CD4-positive, alpha-beta memory T cell (primary cell): ENCODE measurements around the gene DCP2. TPM values are rescaled to one million over a fixed set of nuclear protein-coding genes. Genes with fewer than 3 reads are reported as not detected.

Experiments used
- CTCF ChIA-PET: fragments of 350-600 bp; sonication (Branson Sonifier 250); formaldehyde crosslinking; loops from one replicate; lab custom pipeline; 2021; ENCODE audit warnings: inconsistent platforms; ENCODE audit not compliant: partially characterized antibody; lab: Charles Lee
- POLR2A ChIA-PET: fragments of 350-600 bp; sonication (Branson Sonifier 250); formaldehyde crosslinking; loops from one replicate; lab custom pipeline; 2021; ENCODE audit not compliant: partially characterized antibody; lab: Charles Lee
- DNase-seq, 5 donors: peaks; one replicate each; pipeline versions ENCODE4 v3.0.0 to v3.0.0-alpha.2; 2020 to 2022; ENCODE audit warnings: mixed read lengths in 1 of 5
- H3K27ac ChIP-seq: one replicate; pipeline ENCODE4 v1.7.0; 2013; ENCODE audit warnings: low read depth, low read length
- H3K27me3 ChIP-seq: 2 replicates; pipeline ENCODE4 v1.7.0; 2013; ENCODE audit warnings: mild to moderate bottlenecking, low read length, moderate library complexity; ENCODE audit not compliant: insufficient read depth
- H3K36me3 ChIP-seq: 2 replicates; pipeline ENCODE4 v1.7.0; 2013; ENCODE audit warnings: mild to moderate bottlenecking, low read length, moderate library complexity; ENCODE audit not compliant: insufficient read depth
- H3K4me1 ChIP-seq: 2 replicates; pipeline ENCODE4 v1.7.0; 2013; ENCODE audit warnings: mild to moderate bottlenecking, low read length, moderate library complexity; ENCODE audit not compliant: insufficient read depth
- H3K4me3 ChIP-seq, 2 donors: one replicate each; pipeline ENCODE4 v1.7.0; 2013; ENCODE audit warnings: low read length in 2 of 2, mild to moderate bottlenecking in 1 of 2
- H3K9me3 ChIP-seq, 2 donors: one replicate each; pipeline ENCODE4 v1.7.0; 2013; ENCODE audit warnings: low read length in 2 of 2, control low read depth in 1 of 2; ENCODE audit not compliant: control insufficient read depth in 1 of 2
- H3K27ac Mint-ChIP-seq, 7 donors: one replicate each; pipeline ENCODE4 v1.8.0; 2020 to 2021; ENCODE audit warnings: mixed read lengths in 7 of 7, mild to moderate bottlenecking in 6 of 7, inconsistent platforms in 3 of 7, moderate library complexity in 3 of 7
- H3K27me3 Mint-ChIP-seq, 2 donors: one replicate each; pipeline ENCODE4 v1.8.0; 2020 to 2021; ENCODE audit warnings: mixed read lengths in 2 of 2
- H3K36me3 Mint-ChIP-seq, 2 donors: one replicate each; pipeline ENCODE4 v1.8.0; 2020 to 2021; ENCODE audit warnings: mixed read lengths in 2 of 2, inconsistent platforms in 1 of 2, mild to moderate bottlenecking in 1 of 2
- H3K4me1 Mint-ChIP-seq, 4 donors: one replicate each; pipeline ENCODE4 v1.8.0; 2020 to 2021; ENCODE audit warnings: mixed read lengths in 4 of 4, mild to moderate bottlenecking in 1 of 4
- H3K4me3 Mint-ChIP-seq, 8 donors: one replicate each; pipeline ENCODE4 v1.8.0; 2020 to 2021; ENCODE audit warnings: mixed read lengths in 8 of 8, mild to moderate bottlenecking in 7 of 8, moderate library complexity in 6 of 8, inconsistent platforms in 3 of 8
- H3K9me3 Mint-ChIP-seq, 8 donors: one replicate each; pipeline ENCODE4 v1.8.0; 2020 to 2021; ENCODE audit warnings: mixed read lengths in 8 of 8, mild to moderate bottlenecking in 5 of 8, inconsistent platforms in 3 of 8, moderate library complexity in 1 of 8
- intact Hi-C: fragments of 100-400 bp; cut with micrococcal nuclease; formaldehyde crosslinking; loops from one replicate; pipeline ENCODE4 v1.15.1; 2023
- polyA plus RNA-seq, 2 donors: library from polyadenylated mRNA; unstranded; fragments of 300-500 nt; fragmentation: Illumina TruSeq; gene quantifications; one replicate each; pipeline ENCODE4 v1.2.3, GENCODE V29; 2021
- total RNA-seq, 2 experiments: library from RNA; stranded (reverse); gene quantifications; one replicate each; pipeline ENCODE4 v1.2.3, GENCODE V29; 2021

DCP2 gene
- total and polyA plus RNA-seq, 4 experiments from 2014 or later = 54.0 to 123 (median 95.7) TPM

GRCh38 chr5:113056988-113057387, 80.4 kb downstream of the DCP2 start:
- peaks cover 9 to 28% of the 10 kb centered on the region in 2 donors for H3K36me3 Mint-ChIP-seq
- H3K27me3 Mint-ChIP-seq = no peaks in the 10 kb centered on the region
- Histone ChIP-seq H3K4me3 (no peak overlapping the region), H3K4me1 (peaks cover 2% of the 10 kb centered on the region), H3K36me3 (no peaks in the 10 kb centered on the region), H3K27me3 (no peaks in the 10 kb centered on the region), H3K27ac (no peak overlapping the region), H3K9me3 (no peaks in the 10 kb centered on the region)
- ChIA-PET CTCF (interaction anchor here (1.4 kb wide), 1 partner anchor 60 kb away, joined by 3 read pairs; no protein-coding TSS in a partner anchor), POLR2A (no interaction called here)
- intact Hi-C loops = no loop called here
- no peak overlapping the region for H3K4me3 Mint-ChIP-seq
- peak overlapping the region in 2 of 7 donors; percentile 34 to 63 for H3K27ac Mint-ChIP-seq
- no peaks in the 10 kb centered on the region for H3K9me3 Mint-ChIP-seq
- peaks cover 3 to 17% (median 8%) of the 10 kb centered on the region in 4 donors for H3K4me1 Mint-ChIP-seq
- no peak for DNase-seq

- ChIA-PET CTCF (interaction anchor here (1.4 kb wide), 1 partner anchor 61 kb away, joined by 3 read pairs; no protein-coding TSS in a partner anchor), POLR2A (no interaction called here)
- H3K36me3 Mint-ChIP-seq = peaks cover 9 to 28% of the 10 kb centered on the region in 2 donors
- no peak overlapping the region for H3K4me3 Mint-ChIP-seq
- no peak overlapping the region for H3K27ac Mint-ChIP-seq
- H3K4me1 Mint-ChIP-seq = peaks cover 7 to 21% (median 12%) of the 10 kb centered on the region in 4 donors
- Histone ChIP-seq H3K9me3 (no peaks in the 10 kb centered on the region), H3K27ac (no peak overlapping the region), H3K27me3 (no peaks in the 10 kb centered on the region), H3K4me3 (no peak overlapping the region), H3K36me3 (no peaks in the 10 kb centered on the region), H3K4me1 (peaks cover 8% of the 10 kb centered on the region)
- no peaks in the 10 kb centered on the region for H3K27me3 Mint-ChIP-seq
- H3K9me3 Mint-ChIP-seq = no peaks in the 10 kb centered on the region
- DNase-seq = no peak
- intact Hi-C loops = no loop called here
Observed at GRCh38 chr5:113057557-113057984, 81.0 kb downstream of the DCP2 start.

GRCh38 chr5:113058269-113058668, 81.7 kb downstream of the DCP2 start:
- intact Hi-C loops = no loop called here
- ChIA-PET CTCF (interaction anchor here (1.4 kb wide), 1 partner anchor 62 kb away, joined by 3 read pairs; no protein-coding TSS in a partner anchor), POLR2A (no interaction called here)
- Histone ChIP-seq H3K4me1 (peaks cover 14% of the 10 kb centered on the region), H3K27me3 (no peaks in the 10 kb centered on the region), H3K4me3 (no peak overlapping the region), H3K9me3 (no peaks in the 10 kb centered on the region), H3K36me3 (no peaks in the 10 kb centered on the region), H3K27ac (no peak overlapping the region)
- H3K9me3 Mint-ChIP-seq = no peaks in the 10 kb centered on the region
- H3K36me3 Mint-ChIP-seq = peaks cover 8 to 30% of the 10 kb centered on the region in 2 donors
- H3K27ac Mint-ChIP-seq = no peak overlapping the region
- H3K4me1 Mint-ChIP-seq = peaks cover 9 to 24% (median 16%) of the 10 kb centered on the region in 4 donors
- no peaks in the 10 kb centered on the region for H3K27me3 Mint-ChIP-seq
- no peak overlapping the region for H3K4me3 Mint-ChIP-seq
- DNase-seq = no peak

GRCh38 chr5:113058706-113059226, 82.2 kb downstream of the DCP2 start:
- Mint-ChIP-seq H3K9me3 (no peaks in the 10 kb centered on the region), H3K27ac (no peak overlapping the region), H3K27me3 (no peaks in the 10 kb centered on the region), H3K36me3 (peaks cover 8 to 33% of the 10 kb centered on the region in 2 donors), H3K4me1 (peaks cover 9 to 29% (median 19%) of the 10 kb centered on the region in 4 donors), H3K4me3 (no peak overlapping the region)
- Histone ChIP-seq H3K4me3 (no peak overlapping the region), H3K4me1 (peaks cover 14% of the 10 kb centered on the region), H3K27me3 (no peaks in the 10 kb centered on the region), H3K36me3 (no peaks in the 10 kb centered on the region), H3K9me3 (no peaks in the 10 kb centered on the region), H3K27ac (no peak overlapping the region)
- POLR2A ChIA-PET = no interaction called here
- intact Hi-C loops = no loop called here
- DNase-seq = no peak
- CTCF ChIA-PET = interaction anchor here (1.4 to 2.1 kb wide), 2 partner anchors 14 to 62 kb away, joined by 3 to 6 read pairs; no protein-coding TSS in a partner anchor

- no peaks in the 10 kb centered on the region for H3K27me3 ChIP-seq
- POLR2A ChIA-PET = interaction anchor here (1.6 kb wide), 1 partner anchor 9 kb away, joined by 3 read pairs; no protein-coding TSS in a partner anchor
- H3K36me3 ChIP-seq = no peaks in the 10 kb centered on the region
- no peaks in the 10 kb centered on the region for H3K9me3 ChIP-seq
- no peaks in the 10 kb centered on the region for H3K27me3 Mint-ChIP-seq
- peaks cover 14% of the 10 kb centered on the region for H3K4me1 ChIP-seq
- H3K27ac ChIP-seq = no peak overlapping the region
- H3K4me1 Mint-ChIP-seq = peaks cover 9 to 31% (median 22%) of the 10 kb centered on the region in 4 donors
- no peak overlapping the region for H3K4me3 Mint-ChIP-seq
- H3K27ac Mint-ChIP-seq = peak overlapping the region in 2 of 7 donors; percentile 5 to 81
- CTCF ChIA-PET = interaction anchor here (0.6 to 4.1 kb wide), 3 partner anchors 14 to 273 kb away, joined by 3 to 14 read pairs (median 6); no protein-coding TSS in a partner anchor
- peaks cover 8 to 31% of the 10 kb centered on the region in 2 donors for H3K36me3 Mint-ChIP-seq
- no peak for DNase-seq
- no peak overlapping the region for H3K4me3 ChIP-seq
- intact Hi-C loops = no loop called here
- H3K9me3 Mint-ChIP-seq = no peaks in the 10 kb centered on the region
Observed at GRCh38 chr5:113059232-113060040, 82.8 kb downstream of the DCP2 start.

- ChIA-PET POLR2A (interaction anchor here (1.6 kb wide), 1 partner anchor 10 kb away, joined by 3 read pairs; no protein-coding TSS in a partner anchor), CTCF (interaction anchor here (2.1 to 4.1 kb wide), 2 partner anchors 13 to 65 kb away, joined by 6 to 14 read pairs; no protein-coding TSS in a partner anchor)
- H3K9me3 ChIP-seq = no peaks in the 10 kb centered on the region
- no peak overlapping the region for H3K4me3 ChIP-seq
- Mint-ChIP-seq H3K27me3 (no peaks in the 10 kb centered on the region), H3K4me3 (no peak overlapping the region), H3K4me1 (peaks cover 9 to 36% (median 24%) of the 10 kb centered on the region in 4 donors), H3K27ac (no peak overlapping the region), H3K9me3 (no peaks in the 10 kb centered on the region), H3K36me3 (peaks cover 11 to 36% of the 10 kb centered on the region in 2 donors)
- intact Hi-C loops = no loop called here
- DNase-seq = no peak
- H3K36me3 ChIP-seq = no peaks in the 10 kb centered on the region
- H3K4me1 ChIP-seq = peaks cover 14% of the 10 kb centered on the region
- H3K27ac ChIP-seq = no peak overlapping the region
- no peaks in the 10 kb centered on the region for H3K27me3 ChIP-seq
Observed at GRCh38 chr5:113060408-113061025, 83.9 kb downstream of the DCP2 start.
